Trophoblast cell (in vitro differentiated cells and primary cell): ENCODE measurements around the gene A4GALT.

Experiments
- DNase-seq, 2 donors: peaks; one replicate each; pipeline ENCODE4 v3.0.0-alpha.2; 2016
- H2AFZ ChIP-seq: 2 replicates; pipeline ENCODE4 v1.6.1; 2013; ENCODE audit warnings: low read length, moderate library complexity, mild to moderate bottlenecking; ENCODE audit not compliant: insufficient read depth, poor library complexity
- H2AK5ac ChIP-seq: 2 replicates; pipeline ENCODE4 v1.6.1; 2013; ENCODE audit warnings: mild to moderate bottlenecking, low read length
- H2BK120ac ChIP-seq: 2 replicates; pipeline ENCODE4 v1.6.1; 2013; ENCODE audit warnings: low read length, mild to moderate bottlenecking, moderate library complexity; ENCODE audit not compliant: insufficient read depth, poor library complexity
- H2BK12ac ChIP-seq: 2 replicates; pipeline ENCODE4 v1.6.1; 2013; ENCODE audit warnings: mild to moderate bottlenecking, low read length, moderate library complexity
- H2BK5ac ChIP-seq: 2 replicates; pipeline ENCODE4 v1.6.1; 2013; ENCODE audit warnings: low read length, low read depth, moderate library complexity, mild to moderate bottlenecking; ENCODE audit not compliant: poor library complexity
- H3K14ac ChIP-seq: 2 replicates; pipeline ENCODE4 v1.6.1; 2013; ENCODE audit warnings: mild to moderate bottlenecking, low read length
- H3K18ac ChIP-seq: 2 replicates; pipeline ENCODE4 v1.6.1; 2013; ENCODE audit warnings: mild to moderate bottlenecking, low read length
- H3K23ac ChIP-seq: 2 replicates; pipeline ENCODE4 v1.6.1; 2013; ENCODE audit warnings: low read length
- H3K27ac ChIP-seq: 2 replicates; pipeline ENCODE4 v1.5.1; 2013; ENCODE audit warnings: low read depth, mild to moderate bottlenecking, inconsistent platforms, low read length, moderate library complexity
- H3K27me3 ChIP-seq: 2 replicates; pipeline ENCODE4 v1.6.1; 2013; ENCODE audit warnings: inconsistent platforms, mild to moderate bottlenecking, low read length, moderate library complexity; ENCODE audit not compliant: insufficient read depth
- H3K36me3 ChIP-seq, 2 experiments: 1 replicate in 1 of 2; 2 replicates in 1 of 2; pipeline ENCODE4 v1.6.1; 2013; ENCODE audit warnings: low read length in 2 of 2, mild to moderate bottlenecking in 2 of 2, moderate library complexity in 1 of 2; ENCODE audit not compliant: insufficient read depth in 2 of 2, control insufficient read depth in 1 of 2
- H3K4ac ChIP-seq: 2 replicates; pipeline ENCODE4 v1.6.1; 2013; ENCODE audit warnings: low read depth, mild to moderate bottlenecking, low read length, moderate library complexity
- H3K4me1 ChIP-seq, 2 experiments: 1 replicate in 1 of 2; 2 replicates in 1 of 2; pipeline ENCODE4 v1.6.1; 2013; ENCODE audit warnings: low read length in 2 of 2, mild to moderate bottlenecking in 2 of 2, moderate library complexity in 1 of 2; ENCODE audit not compliant: insufficient read depth in 2 of 2, control insufficient read depth in 1 of 2
- H3K4me2 ChIP-seq: 2 replicates; pipeline ENCODE4 v1.6.1; 2013; ENCODE audit warnings: inconsistent platforms, mild to moderate bottlenecking, low read length, moderate library complexity
- H3K4me3 ChIP-seq: 2 replicates; pipeline ENCODE4 v1.5.1; 2013; ENCODE audit warnings: mild to moderate bottlenecking, low read depth, low read length, inconsistent platforms
- H3K79me1 ChIP-seq: one replicate; pipeline ENCODE4 v1.6.1; 2013; ENCODE audit warnings: low read length
- H3K79me2 ChIP-seq: 2 replicates; pipeline ENCODE4 v1.6.1; 2013; ENCODE audit warnings: low read length, mild to moderate bottlenecking; ENCODE audit not compliant: control insufficient read depth, insufficient read depth, poor library complexity
- H3K9ac ChIP-seq: 2 replicates; pipeline ENCODE4 v1.6.1; 2013; ENCODE audit warnings: mild to moderate bottlenecking, low read length
- H3K9me3 ChIP-seq: 2 replicates; pipeline ENCODE4 v1.6.1; 2013; ENCODE audit warnings: low read depth, mild to moderate bottlenecking, control low read depth, inconsistent platforms, low read length; ENCODE audit not compliant: insufficient read depth
- H4K12ac ChIP-seq: 2 replicates; pipeline ENCODE4 v1.6.1; 2013; ENCODE audit warnings: low read depth, mild to moderate bottlenecking, low read length, moderate library complexity
- H4K8ac ChIP-seq: 2 replicates; pipeline ENCODE4 v1.6.1; 2013; ENCODE audit warnings: low read depth, mild to moderate bottlenecking, low read length, moderate library complexity
- H4K91ac ChIP-seq: one replicate; pipeline ENCODE4 v1.6.1; 2013; ENCODE audit warnings: low read depth, mild to moderate bottlenecking, low read length, moderate library complexity
- WGBS: extraction: QIAGEN DNeasy Blood & Tissue Kit; methylation state at CpG from one replicate; pipeline ENCODE4 v1.1.7; 2013; ENCODE audit warnings: missing lambda C conversion rate; ENCODE audit not compliant: insufficient read length, insufficient coverage; ENCODE audit errors: extremely low coverage; 5-methylcytosine and 5-hydroxymethylcytosine counted together

The A4GALT gene

DNA sequence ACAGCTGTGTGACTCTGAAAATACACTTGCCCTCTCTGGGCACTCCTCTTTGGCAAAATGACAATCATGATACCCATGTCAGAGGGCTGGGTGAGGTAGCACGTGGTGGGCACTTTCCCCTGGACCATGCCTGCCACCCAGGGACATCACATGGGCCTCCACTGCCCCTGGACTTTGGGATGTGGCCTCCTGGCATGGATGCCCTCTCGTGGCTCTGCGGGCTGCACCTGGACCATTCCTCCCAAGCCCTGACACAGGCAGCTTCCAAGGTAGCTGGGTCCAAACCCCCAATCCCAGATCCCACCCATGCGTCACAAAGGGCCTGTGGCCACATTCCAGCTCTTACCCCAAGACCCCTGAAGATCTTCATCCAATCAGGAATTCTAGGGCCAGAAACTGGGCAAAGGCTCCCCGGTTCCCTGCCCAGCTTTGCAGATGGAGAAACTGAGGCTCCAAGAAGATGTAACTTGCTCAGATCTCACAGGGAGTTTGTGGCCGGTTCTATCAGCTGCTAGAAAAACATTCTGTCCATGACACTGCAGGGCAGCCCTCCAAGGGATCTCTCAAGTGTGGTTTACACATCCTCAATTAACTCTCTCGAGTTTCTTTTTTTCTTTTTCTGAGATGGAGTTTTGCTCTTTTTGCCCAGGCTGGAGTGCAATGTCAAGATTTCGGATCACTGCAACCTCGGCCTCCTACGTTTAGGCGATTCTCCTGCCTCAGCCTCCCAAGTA is 36.0 kb downstream of the A4GALT start:
- no peak overlapping the region for H4K91ac ChIP-seq
- H2BK120ac ChIP-seq: no peak overlapping the region
- no peak overlapping the region for H2AFZ ChIP-seq
- H3K79me2 ChIP-seq: peaks cover 1% of the 10 kb centered on the region
- no peaks in the 10 kb centered on the region for H3K36me3 ChIP-seq
- H3K14ac ChIP-seq: no peak overlapping the region
- no peak overlapping the region for H4K8ac ChIP-seq
- no peak overlapping the region for H3K4me2 ChIP-seq
- H3K27ac ChIP-seq: no peak overlapping the region
- H2BK5ac ChIP-seq: no peak overlapping the region
- no peak overlapping the region for H3K18ac ChIP-seq
- no peak overlapping the region for H3K9ac ChIP-seq
- no peak overlapping the region for H4K12ac ChIP-seq
- no peak overlapping the region for H3K23ac ChIP-seq
- H3K9me3 ChIP-seq: no peaks in the 10 kb centered on the region
- H3K79me1 ChIP-seq: peaks cover 17% of the 10 kb centered on the region
- no peak for DNase-seq
- no peak overlapping the region for H2BK12ac ChIP-seq
- peaks cover 18 to 24% of the 10 kb centered on the region in 2 experiments for H3K4me1 ChIP-seq
- no CpG with 5 or more reads among the region's 11 CpGs for WGBS
- H3K4ac ChIP-seq: no peak overlapping the region
- no peak overlapping the region for H3K4me3 ChIP-seq
- no peak overlapping the region for H2AK5ac ChIP-seq
- H3K27me3 ChIP-seq: no peaks in the 10 kb centered on the region

DNA sequence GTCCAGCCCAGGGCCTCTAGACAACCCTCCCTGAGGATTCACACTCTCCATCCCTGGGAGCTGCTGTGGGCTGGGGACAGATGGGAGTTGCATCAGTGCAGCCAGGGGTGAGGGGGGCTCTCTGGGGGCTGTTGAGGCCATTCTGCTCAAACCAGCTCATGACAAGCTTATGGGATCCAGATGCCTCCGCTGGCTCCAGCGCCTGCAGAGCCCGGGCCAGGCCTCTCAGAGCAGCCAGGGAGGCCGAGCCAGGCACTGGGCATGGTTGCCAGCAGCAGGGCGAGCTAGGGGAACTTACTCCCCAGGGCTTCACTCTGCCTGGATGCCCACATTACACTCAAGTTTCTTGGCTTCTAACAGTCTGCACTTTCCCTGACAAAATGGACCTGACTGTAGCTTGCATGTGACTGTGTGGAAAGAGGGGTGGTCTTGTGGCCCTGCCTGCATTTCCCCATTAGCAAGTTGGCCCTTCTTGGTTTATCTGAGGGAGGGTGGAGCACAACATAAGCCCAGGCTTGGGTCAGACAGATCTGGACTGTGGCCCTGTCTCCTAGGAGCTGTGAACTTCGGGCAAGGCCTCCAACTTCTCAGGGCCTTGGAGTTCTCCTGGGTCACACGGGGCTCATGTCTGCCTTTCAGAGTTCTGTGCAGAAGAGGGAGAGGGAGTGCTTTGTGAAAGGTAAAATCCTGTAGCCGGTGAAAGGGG is 36.9 kb downstream of the A4GALT start:
- H3K4me1 ChIP-seq: peaks cover 16 to 20% of the 10 kb centered on the region in 2 experiments
- whole genome bisulfite sequencing: no CpG with 5 or more reads among the region's 8 CpGs
- no peak overlapping the region for H2BK5ac ChIP-seq
- no peak overlapping the region for H2BK12ac ChIP-seq
- H3K4me3 ChIP-seq: no peak overlapping the region
- H3K27me3 ChIP-seq: no peaks in the 10 kb centered on the region
- H3K4me2 ChIP-seq: no peak overlapping the region
- no peak for DNase-seq
- H2AFZ ChIP-seq: no peak overlapping the region
- H3K79me1 ChIP-seq: peaks cover 15% of the 10 kb centered on the region
- H3K18ac ChIP-seq: no peak overlapping the region
- no peak overlapping the region for H2AK5ac ChIP-seq
- no peak overlapping the region for H3K27ac ChIP-seq
- H2BK120ac ChIP-seq: no peak overlapping the region
- peaks cover 1% of the 10 kb centered on the region for H3K79me2 ChIP-seq
- H3K36me3 ChIP-seq: no peaks in the 10 kb centered on the region
- no peak overlapping the region for H4K91ac ChIP-seq
- no peak overlapping the region for H3K23ac ChIP-seq
- H3K9me3 ChIP-seq: peaks cover 2% of the 10 kb centered on the region
- H3K9ac ChIP-seq: no peak overlapping the region
- H4K12ac ChIP-seq: no peak overlapping the region
- no peak overlapping the region for H3K4ac ChIP-seq
- no peak overlapping the region for H4K8ac ChIP-seq
- H3K14ac ChIP-seq: no peak overlapping the region

DNA sequence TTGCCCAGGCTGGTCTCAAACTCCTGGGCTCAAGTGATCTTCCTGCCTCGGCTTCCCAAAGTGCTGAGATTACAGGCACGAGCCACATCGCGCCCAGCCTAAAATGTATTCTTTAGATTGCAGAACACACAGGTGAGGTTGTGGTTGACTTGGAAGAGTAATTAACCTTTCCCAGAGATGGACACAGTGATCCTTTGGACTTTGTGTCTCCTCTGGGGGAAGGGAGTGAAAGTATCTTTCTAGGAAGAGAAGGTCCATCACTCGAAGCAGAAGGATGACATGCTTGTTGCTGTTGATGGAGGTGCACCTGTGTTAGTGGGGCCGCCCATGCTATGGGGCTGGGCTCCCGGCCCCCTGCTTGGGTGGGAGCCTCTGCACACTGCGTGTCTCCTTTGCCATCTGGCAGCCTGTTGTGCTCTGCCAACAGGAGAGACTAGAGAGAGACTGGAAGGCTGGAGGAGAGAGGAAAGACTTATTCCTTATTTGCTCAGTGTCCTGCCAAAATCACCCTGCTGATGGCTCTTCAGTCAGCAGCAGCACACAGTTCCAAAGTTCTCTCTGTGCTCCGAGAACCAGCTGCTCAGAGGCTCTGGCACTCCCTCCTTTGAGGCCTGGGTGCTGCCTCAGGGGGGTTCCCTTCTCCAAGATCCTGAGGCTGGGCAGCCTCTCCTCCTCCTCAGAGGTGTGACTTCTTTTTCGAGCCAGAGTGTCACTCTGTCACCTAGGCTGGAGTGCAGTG is 38.4 kb downstream of the A4GALT start:
- H3K4ac ChIP-seq: no peak overlapping the region
- H4K8ac ChIP-seq: no peak overlapping the region
- no peak overlapping the region for H2AFZ ChIP-seq
- no peaks in the 10 kb centered on the region for H3K36me3 ChIP-seq
- WGBS: no CpG with 5 or more reads among the region's 10 CpGs
- H3K14ac ChIP-seq: no peak overlapping the region
- H3K79me2 ChIP-seq: no peaks in the 10 kb centered on the region
- no peak overlapping the region for H3K4me2 ChIP-seq
- H3K79me1 ChIP-seq: peaks cover 7% of the 10 kb centered on the region
- H3K18ac ChIP-seq: no peak overlapping the region
- H4K12ac ChIP-seq: no peak overlapping the region
- H3K23ac ChIP-seq: no peak overlapping the region
- no peak overlapping the region for H2AK5ac ChIP-seq
- no peak overlapping the region for H4K91ac ChIP-seq
- no peaks in the 10 kb centered on the region for H3K27me3 ChIP-seq
- H3K9ac ChIP-seq: no peak overlapping the region
- H3K4me1 ChIP-seq: peaks cover 6 to 13% of the 10 kb centered on the region in 2 experiments
- DNase-seq: peak in 1 of 2 donors; percentile 17
- no peak overlapping the region for H3K27ac ChIP-seq
- peaks cover 7% of the 10 kb centered on the region for H3K9me3 ChIP-seq
- no peak overlapping the region for H2BK5ac ChIP-seq
- no peak overlapping the region for H2BK120ac ChIP-seq
- no peak overlapping the region for H3K4me3 ChIP-seq
- no peak overlapping the region for H2BK12ac ChIP-seq

DNA sequence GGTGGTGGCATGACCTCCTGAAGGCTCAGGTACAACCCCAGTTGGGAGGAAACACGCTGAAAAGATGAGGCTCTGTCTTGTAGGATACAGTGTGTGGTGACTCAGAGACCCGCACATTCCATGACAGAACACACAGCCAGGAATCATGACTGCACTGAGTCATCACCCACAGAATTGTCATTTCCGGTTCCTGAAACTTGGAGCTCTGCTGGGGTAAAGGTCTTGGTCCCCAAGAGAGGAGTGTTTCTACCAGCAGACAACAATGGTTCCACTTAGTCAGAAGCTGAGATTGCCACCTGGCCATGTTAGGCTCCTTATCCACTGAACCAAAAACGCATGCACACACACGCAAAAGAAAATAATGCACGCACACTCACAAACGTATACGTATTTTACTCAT is 40.0 kb downstream of the A4GALT start:
- Histone ChIP-seq H3K27me3 (no peaks in the 10 kb centered on the region), H3K79me2 (no peaks in the 10 kb centered on the region), H3K27ac (peak overlapping the region; percentile 52), H3K79me1 (peaks cover 4% of the 10 kb centered on the region), H3K14ac (peak overlapping the region; percentile 16), H3K36me3 (no peaks in the 10 kb centered on the region), H3K4me2 (no peak overlapping the region), H2AFZ (no peak overlapping the region), H3K4me1 (peaks cover 6 to 8% of the 10 kb centered on the region in 2 experiments), H3K4ac (no peak overlapping the region), H4K91ac (peak overlapping the region; percentile 3), H3K23ac (no peak overlapping the region), H2AK5ac (no peak overlapping the region), H2BK120ac (peak overlapping the region; percentile 33), H3K9me3 (peaks cover 7% of the 10 kb centered on the region), H3K9ac (no peak overlapping the region), H3K4me3 (no peak overlapping the region), H2BK5ac (no peak overlapping the region), H4K12ac (no peak overlapping the region), H4K8ac (peak overlapping the region; percentile 24), H2BK12ac (peak overlapping the region; percentile 3), H3K18ac (peak overlapping the region; percentile 6)
- 97% methylated on average over 3 of the region's 8 CpGs for WGBS
- peak; percentile 97 to 99 for DNase-seq
